ENCODE measurements around the gene RHOT2. TPM values are rescaled to one million over a fixed set of nuclear protein-coding genes. Genes with fewer than 3 reads are reported as not detected.

The RHOT2 gene
- polyA plus RNA-seq, 1 experiment = 38.0 TPM

DNA sequence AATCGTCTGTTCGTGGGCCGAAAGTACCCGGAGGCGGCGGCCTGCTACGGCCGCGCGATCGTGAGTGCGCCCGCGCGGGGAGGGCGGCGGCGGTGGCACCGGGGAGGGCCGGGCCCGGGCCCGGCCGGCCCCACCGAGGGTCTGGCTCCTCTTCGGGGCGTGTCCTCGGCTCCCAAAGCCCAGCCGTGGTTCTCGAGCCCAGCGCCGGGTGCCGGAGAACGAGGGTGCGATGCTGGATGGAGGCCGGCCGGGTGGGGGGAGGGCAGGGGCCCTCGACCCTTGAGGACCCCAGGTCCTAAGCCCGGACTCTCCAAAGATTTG is 12.7 kb downstream of the RHOT2 start:
- H3K27ac ChIP-seq (ENCODE audit: low read depth, low read length) = peak overlapping the region; percentile 31
- peaks cover 15% of the 10 kb centered on the region; the same call in 1 of the 2 replicates for H3K9me3 ChIP-seq (ENCODE audit: control insufficient read depth, insufficient read depth, low read length)
- ChIA-PET POLR2A (interaction anchor here (0.8 to 1.6 kb wide), 3 partner anchors 9 to 14 kb away, joined by 4 to 10 read pairs (median 4); partner anchors contain the start of gene WDR24), CTCF (no interaction called here)
- TF ChIP-seq, protein P1, sequence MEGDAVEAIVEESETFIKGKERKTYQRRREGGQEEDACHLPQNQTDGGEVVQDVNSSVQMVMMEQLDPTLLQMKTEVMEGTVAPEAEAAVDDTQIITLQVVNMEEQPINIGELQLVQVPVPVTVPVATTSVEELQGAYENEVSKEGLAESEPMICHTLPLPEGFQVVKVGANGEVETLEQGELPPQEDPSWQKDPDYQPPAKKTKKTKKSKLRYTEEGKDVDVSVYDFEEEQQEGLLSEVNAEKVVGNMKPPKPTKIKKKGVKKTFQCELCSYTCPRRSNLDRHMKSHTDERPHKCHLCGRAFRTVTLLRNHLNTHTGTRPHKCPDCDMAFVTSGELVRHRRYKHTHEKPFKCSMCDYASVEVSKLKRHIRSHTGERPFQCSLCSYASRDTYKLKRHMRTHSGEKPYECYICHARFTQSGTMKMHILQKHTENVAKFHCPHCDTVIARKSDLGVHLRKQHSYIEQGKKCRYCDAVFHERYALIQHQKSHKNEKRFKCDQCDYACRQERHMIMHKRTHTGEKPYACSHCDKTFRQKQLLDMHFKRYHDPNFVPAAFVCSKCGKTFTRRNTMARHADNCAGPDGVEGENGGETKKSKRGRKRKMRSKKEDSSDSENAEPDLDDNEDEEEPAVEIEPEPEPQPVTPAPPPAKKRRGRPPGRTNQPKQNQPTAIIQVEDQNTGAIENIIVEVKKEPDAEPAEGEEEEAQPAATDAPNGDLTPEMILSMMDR (IDR thresholded peaks at IDR 0.05; ENCODE audit: low read depth, low read length) = no peak
- DNase-seq (ENCODE audit: low read depth, low spot score) = no peak
- H3K4me3 ChIP-seq (ENCODE audit: low read depth, low read length) = peak overlapping the region; percentile 73
- H3K27me3 ChIP-seq (ENCODE audit: control insufficient read depth, insufficient read depth, low read length) = no peaks in the 10 kb centered on the region

DNA sequence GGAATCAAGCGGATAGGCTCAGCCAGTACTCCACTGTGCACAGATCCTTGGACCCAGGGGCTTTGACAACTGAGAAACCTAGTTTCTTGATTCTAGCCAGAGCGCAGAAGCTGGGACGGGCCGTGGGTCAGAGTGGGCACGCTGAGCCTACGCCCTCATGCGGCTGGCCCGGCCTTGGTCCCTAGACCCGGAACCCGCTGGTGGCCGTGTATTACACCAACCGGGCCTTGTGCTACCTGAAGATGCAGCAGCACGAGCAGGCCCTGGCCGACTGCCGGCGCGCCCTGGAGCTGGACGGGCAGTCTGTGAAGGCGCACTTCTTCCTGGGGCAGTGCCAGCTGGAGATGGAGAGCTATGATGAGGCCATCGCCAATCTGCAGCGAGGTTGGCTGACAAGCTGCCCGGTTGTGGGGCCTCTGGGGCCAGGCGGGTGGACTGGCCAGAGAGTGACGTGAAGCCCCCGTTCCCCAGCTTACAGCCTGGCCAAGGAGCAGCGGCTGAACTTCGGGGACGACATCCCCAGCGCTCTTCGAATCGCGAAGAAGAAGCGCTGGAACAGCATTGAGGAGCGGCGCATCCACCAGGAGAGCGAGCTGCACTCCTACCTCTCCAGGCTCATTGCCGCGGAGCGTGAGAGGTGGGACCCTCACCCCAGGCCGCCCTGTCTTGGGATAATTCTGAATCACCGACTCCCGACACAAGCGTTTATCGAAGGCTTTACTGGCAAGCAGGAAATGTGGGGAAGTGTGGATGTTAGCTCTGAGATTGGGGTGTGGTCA is 13.2 kb downstream of the RHOT2 start:
- H3K4me3 ChIP-seq (ENCODE audit: low read depth, low read length) = peak overlapping the region; percentile 73
- ChIA-PET POLR2A (interaction anchor here (0.8 to 1.6 kb wide), 3 partner anchors 9 to 14 kb away, joined by 4 to 10 read pairs (median 4); partner anchors contain the start of gene WDR24), CTCF (interaction anchor here (1.3 kb wide), 1 partner anchor 14 kb away, joined by 5 read pairs; the partner anchor contains the start of gene RHOT2)
- no peak for DNase-seq (ENCODE audit: low read depth, low spot score)
- TF ChIP-seq, protein P1 (IDR thresholded peaks at IDR 0.05; ENCODE audit: low read depth, low read length) = no peak
- H3K9me3 ChIP-seq (ENCODE audit: control insufficient read depth, insufficient read depth, low read length) = peaks cover 16% of the 10 kb centered on the region; the same call in 1 of the 2 replicates
- no peaks in the 10 kb centered on the region for H3K27me3 ChIP-seq (ENCODE audit: control insufficient read depth, insufficient read depth, low read length)
- H3K27ac ChIP-seq (ENCODE audit: low read depth, low read length) = peak overlapping the region; percentile 31

GRCh38 chr16:681746-682427 is 14.0 kb downstream of the RHOT2 start:
- CTCF ChIA-PET = interaction anchor here (1.3 kb wide), 1 partner anchor 14 kb away, joined by 5 read pairs; the partner anchor contains the start of gene RHOT2
- DNase-seq (ENCODE audit: low read depth, low spot score) = no peak
- H3K27me3 ChIP-seq (ENCODE audit: control insufficient read depth, insufficient read depth, low read length) = no peaks in the 10 kb centered on the region
- H3K27ac ChIP-seq (ENCODE audit: low read depth, low read length) = no peak overlapping the region
- TF ChIP-seq, protein P1 (IDR thresholded peaks at IDR 0.05; ENCODE audit: low read depth, low read length) = no peak
- H3K9me3 ChIP-seq (ENCODE audit: control insufficient read depth, insufficient read depth, low read length) = peaks cover 16% of the 10 kb centered on the region; the same call in 1 of the 2 replicates
- peak overlapping the region; percentile 73 for H3K4me3 ChIP-seq (ENCODE audit: low read depth, low read length)
- POLR2A ChIA-PET = no interaction called here

DNA sequence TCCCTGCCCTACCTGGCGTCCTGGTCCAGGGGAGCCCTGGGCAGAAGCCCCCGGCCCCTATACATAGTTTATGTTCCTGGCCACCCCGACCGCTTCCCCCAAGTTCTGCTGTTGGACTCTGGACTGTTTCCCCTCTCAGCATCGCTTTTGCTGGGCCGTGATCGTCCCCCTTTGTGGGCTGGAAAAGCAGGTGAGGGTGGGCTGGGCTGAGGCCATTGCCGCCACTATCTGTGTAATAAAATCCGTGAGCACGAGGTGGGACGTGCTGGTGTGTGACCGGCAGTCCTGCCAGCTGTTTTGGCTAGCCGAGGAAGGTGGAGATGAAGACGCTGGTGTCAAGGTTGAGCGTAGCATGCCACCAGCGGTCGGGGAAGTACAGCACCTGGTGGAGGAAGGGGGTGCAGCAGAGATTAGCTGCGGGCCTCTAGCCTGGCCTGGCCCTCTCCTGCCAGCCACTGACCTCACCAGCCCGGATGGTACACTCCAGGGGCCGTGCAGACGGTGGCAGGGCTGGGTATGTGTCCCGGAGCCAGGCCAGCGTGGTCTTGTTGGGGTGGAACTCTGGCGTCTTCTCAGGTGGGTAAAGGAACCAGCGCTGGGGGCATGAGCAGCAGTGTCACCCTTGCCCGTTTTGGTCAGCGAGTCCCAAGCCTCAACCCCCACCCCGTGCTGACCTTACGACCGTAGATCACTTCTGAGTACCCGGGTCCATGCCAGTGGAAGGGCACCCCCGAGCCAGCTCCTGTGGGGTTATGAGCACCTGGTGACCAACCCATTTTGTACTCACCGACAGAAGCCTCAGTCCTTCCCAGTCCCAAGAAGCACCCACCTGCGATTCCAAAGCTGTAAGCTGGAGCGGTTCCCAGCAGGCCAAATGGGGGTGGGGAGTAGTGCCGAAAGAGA is 14.8 kb downstream of the RHOT2 start:
- Histone ChIP-seq H3K9me3 (ENCODE audit: control insufficient read depth, insufficient read depth, low read length) (peaks cover 16% of the 10 kb centered on the region; the same call in 1 of the 2 replicates), H3K27ac (ENCODE audit: low read depth, low read length) (no peak overlapping the region), H3K27me3 (ENCODE audit: control insufficient read depth, insufficient read depth, low read length) (no peaks in the 10 kb centered on the region), H3K4me3 (ENCODE audit: low read depth, low read length) (peak overlapping the region; percentile 70)
- TF ChIP-seq, protein P1 (IDR thresholded peaks at IDR 0.05; ENCODE audit: low read depth, low read length) = no peak
- ChIA-PET POLR2A (no interaction called here), CTCF (no interaction called here)
- no peak for DNase-seq (ENCODE audit: low read depth, low spot score)

Data from AG04450 (cell line).